Neural cell (in vitro differentiated cells): Measurements from ENCODE around the gene AGBL4. TPM values are rescaled to one million over a fixed set of nuclear protein-coding genes. Genes with fewer than 3 reads are reported as not detected.

Experiments used
- H2AFZ ChIP-seq: fragments of 200-600, 300-800 bp; sonication (generic), shearing (Covaris generic); 2 replicates; pipeline ENCODE4 v1.6.0; 2014; ENCODE audit warnings: low read depth, mild to moderate bottlenecking, antibody characterized with exemption, low read length, moderate library complexity
- H3F3A ChIP-seq: fragments of 200-600 bp; shearing (Covaris generic); 2 replicates; pipeline ENCODE4 v1.6.1; 2016; ENCODE audit warnings: mild to moderate bottlenecking, moderate library complexity, mixed read lengths, antibody characterized with exemption, low read length; ENCODE audit not compliant: insufficient read depth, poor library complexity, severe bottlenecking
- H3K27ac ChIP-seq: fragments of 200-600, 300-800 bp; sonication (generic), shearing (Covaris generic); 2 replicates; pipeline ENCODE4 v1.5.1; 2014; ENCODE audit warnings: mild to moderate bottlenecking, low read length, moderate library complexity
- H3K27me3 ChIP-seq: fragments of 300-800, 200-600 bp; sonication (generic), shearing (Covaris generic); 2 replicates; pipeline ENCODE4 v1.6.0; 2014; ENCODE audit warnings: mild to moderate bottlenecking, low read depth, low read length, moderate library complexity; ENCODE audit not compliant: insufficient read depth
- H3K36me3 ChIP-seq: fragments of 300-800, 200-600 bp; sonication (generic), shearing (Covaris generic); 2 replicates; pipeline ENCODE4 v1.5.1; 2014; ENCODE audit warnings: mild to moderate bottlenecking, antibody characterized with exemption, low read length, moderate library complexity; ENCODE audit not compliant: insufficient read depth
- H3K4me2 ChIP-seq: fragments of 300-800, 200-600 bp; sonication (generic), shearing (Covaris generic); 2 replicates; pipeline ENCODE4 v1.6.0; 2014; ENCODE audit warnings: mild to moderate bottlenecking, low read length
- H3K4me3 ChIP-seq: fragments of 300-800, 200-600 bp; sonication (generic), shearing (Covaris generic); 2 replicates; pipeline ENCODE4 v1.5.1; 2014; ENCODE audit warnings: mild to moderate bottlenecking, low read length, moderate library complexity
- H3K79me2 ChIP-seq: fragments of 200-600 bp; shearing (Covaris generic); replicated peaks from 2 replicates; pipeline ENCODE4 v1.6.0; 2014; ENCODE audit warnings: mild to moderate bottlenecking, low read length, moderate library complexity; ENCODE audit not compliant: insufficient read depth
- H3K9ac ChIP-seq: fragments of 300-800, 200-600 bp; sonication (generic), shearing (Covaris generic); 2 replicates; pipeline ENCODE4 v1.6.1; 2016; ENCODE audit warnings: mild to moderate bottlenecking, low read length, mixed read lengths
- H3K9me2 ChIP-seq: fragments of 200-600 bp; shearing (Covaris generic); 2 replicates; pipeline ENCODE4 v1.6.1; 2016; ENCODE audit warnings: mild to moderate bottlenecking, low read length, mixed read lengths; ENCODE audit not compliant: insufficient read depth
- H3K9me3 ChIP-seq: fragments of 200-600, 300-800 bp; sonication (generic), shearing (Covaris generic); 2 replicates; pipeline ENCODE4 v1.6.1; 2016; ENCODE audit warnings: mild to moderate bottlenecking, mixed run types, low read length, moderate library complexity, mixed read lengths
- H4K20me1 ChIP-seq: fragments of 200-600 bp; shearing (Covaris generic); 2 replicates; pipeline ENCODE4 v1.6.1; 2016; ENCODE audit warnings: mild to moderate bottlenecking, mixed run types; ENCODE audit not compliant: insufficient read depth
- CTCF ChIP-seq: fragments of 450-650 bp; IDR thresholded peaks from 2 replicates; pipeline ENCODE4 v1.5.1; 2014; ENCODE audit warnings: antibody characterized with exemption, mild to moderate bottlenecking, moderate library complexity; ENCODE audit not compliant: poor library complexity, severe bottlenecking
- EP300 ChIP-seq: fragments of 450-650 bp; conservative IDR thresholded peaks from 2 replicates; pipeline ENCODE4 v1.6.1; 2014; ENCODE audit warnings: antibody characterized with exemption, mild to moderate bottlenecking, moderate library complexity; ENCODE audit not compliant: poor library complexity, severe bottlenecking
- EZH2 ChIP-seq: fragments of 200-600, 300-800 bp; shearing (Covaris generic), sonication (generic); IDR thresholded peaks from 2 replicates; pipeline ENCODE4 v1.6.1; 2014; ENCODE audit warnings: antibody characterized with exemption, low read length, borderline replicate concordance, mild to moderate bottlenecking; ENCODE audit not compliant: insufficient read depth, poor library complexity, severe bottlenecking
- MXI1 ChIP-seq: fragments of 450-650 bp; conservative IDR thresholded peaks from 2 replicates; pipeline ENCODE4 v1.6.1; 2014; ENCODE audit warnings: antibody characterized with exemption, mild to moderate bottlenecking; ENCODE audit not compliant: poor library complexity, severe bottlenecking
- POLR2AphosphoS5 ChIP-seq: IDR thresholded peaks from 2 replicates; pipeline ENCODE4 v1.6.1; 2012
- RAD21 ChIP-seq: fragments of 450-650 bp; conservative IDR thresholded peaks from 2 replicates; pipeline ENCODE4 v1.6.1; 2014; ENCODE audit warnings: antibody characterized with exemption, mild to moderate bottlenecking, moderate library complexity
- REST ChIP-seq: IDR thresholded peaks from 2 replicates; pipeline ENCODE4 v1.6.1; 2012; ENCODE audit warnings: borderline replicate concordance
- SMC3 ChIP-seq: fragments of 450-650 bp; conservative IDR thresholded peaks from 2 replicates; pipeline ENCODE4 v1.6.1; 2014; ENCODE audit warnings: antibody characterized with exemption, mild to moderate bottlenecking, moderate library complexity; ENCODE audit not compliant: poor library complexity
- TAF1 ChIP-seq: IDR thresholded peaks from 2 replicates; pipeline ENCODE4 v1.6.1; 2012; ENCODE audit warnings: low read depth
- polyA plus RNA-seq: library from polyadenylated mRNA; depleted of rRNA; stranded (reverse); fragments of >200 nt; gene quantifications from 2 replicates; pipeline ENCODE4 v1.2.3, GENCODE V29; 2014

Gene AGBL4
- polyA plus RNA-seq, 1 donor from 2014 or later = 1.3 TPM

- no peak overlapping the region for H2AFZ ChIP-seq
- TF ChIP-seq EP300 (no peak), EZH2 (no peak), MXI1 (no peak)
- no peaks in the 10 kb centered on the region for H3K27me3 ChIP-seq
- no peak overlapping the region for H3K4me3 ChIP-seq
- H3K9me2 ChIP-seq = no peaks in the 10 kb centered on the region
- no peak overlapping the region for H3K4me2 ChIP-seq
- no peak overlapping the region for H3K9ac ChIP-seq
- no peaks in the 10 kb centered on the region for H4K20me1 ChIP-seq
- no peaks in the 10 kb centered on the region for H3K79me2 ChIP-seq
- no peaks in the 10 kb centered on the region for H3K9me3 ChIP-seq
- no peaks in the 10 kb centered on the region for H3K36me3 ChIP-seq
- H3K27ac ChIP-seq = no peak overlapping the region
- H3F3A ChIP-seq = no peaks in the 10 kb centered on the region
Observed at GRCh38 chr1:49606082-49606481, 417.7 kb downstream of the AGBL4 start.

- no peaks in the 10 kb centered on the region for H3K36me3 ChIP-seq
- H4K20me1 ChIP-seq = no peaks in the 10 kb centered on the region
- H3K4me3 ChIP-seq = no peak overlapping the region
- no peaks in the 10 kb centered on the region for H3K9me2 ChIP-seq
- H3K4me2 ChIP-seq = no peak overlapping the region
- H3K27ac ChIP-seq = no peak overlapping the region
- H3K79me2 ChIP-seq = no peaks in the 10 kb centered on the region
- H3F3A ChIP-seq = no peaks in the 10 kb centered on the region
- H3K9me3 ChIP-seq = peaks cover 5% of the 10 kb centered on the region
- no peak overlapping the region for H2AFZ ChIP-seq
- no peak for TF ChIP-seq TAF1
- no peaks in the 10 kb centered on the region for H3K27me3 ChIP-seq
- no peak overlapping the region for H3K9ac ChIP-seq
Observed at GRCh38 chr1:49597436-49597835, 426.3 kb downstream of the AGBL4 start.

GRCh38 chr1:49576327-49576901, 447.3 kb downstream of the AGBL4 start:
- TF ChIP-seq EP300 (no peak), EZH2 (no peak), RAD21 (no peak), REST (no peak), TAF1 (no peak), POLR2AphosphoS5 (no peak), SMC3 (no peak), MXI1 (no peak), CTCF (no peak)
- no peaks in the 10 kb centered on the region for H4K20me1 ChIP-seq
- no peak overlapping the region for H3K4me3 ChIP-seq
- no peak overlapping the region for H3K9ac ChIP-seq
- H3K36me3 ChIP-seq = no peaks in the 10 kb centered on the region
- H2AFZ ChIP-seq = no peak overlapping the region
- peaks cover under 1% of the 10 kb centered on the region for H3K9me3 ChIP-seq
- H3K4me2 ChIP-seq = no peak overlapping the region
- H3K9me2 ChIP-seq = no peaks in the 10 kb centered on the region
- H3K27ac ChIP-seq = no peak overlapping the region
- no peaks in the 10 kb centered on the region for H3F3A ChIP-seq
- H3K79me2 ChIP-seq = no peaks in the 10 kb centered on the region
- H3K27me3 ChIP-seq = no peaks in the 10 kb centered on the region
